Lung (tissue), 12 donors: ENCODE measurements around the gene TANC2. TPM values are rescaled to one million over a fixed set of nuclear protein-coding genes. Genes with fewer than 3 reads are reported as not detected.
"Not testable (repeated sequence)": the region's sequence is repeated elsewhere in the genome, so short reads cannot be mapped to it uniquely, and the experiment has no call there.

Experiments used
- ATAC-seq: fragments of 200-7000 bp; cut with Tn5 transposase; one replicate; pipeline ENCODE4 v1.9.1; 2020; ENCODE audit warnings: moderate number of reproducible peaks; ENCODE audit not compliant: insufficient read depth, low FRiP score
- DNase-seq, 3 donors: peaks; one replicate each; pipeline ENCODE4 v3.0.0-alpha.2; 2013 to 2017
- H3K27ac ChIP-seq, 2 donors: one replicate each; pipeline ENCODE4 v1.5.1; 2013; ENCODE audit warnings: mild to moderate bottlenecking in 2 of 2, moderate library complexity in 2 of 2, control low read depth in 1 of 2, inconsistent platforms in 1 of 2, low read depth in 1 of 2, low read length in 1 of 2
- H3K27me3 ChIP-seq, 3 donors: one replicate each; pipeline ENCODE4 v1.5.1; 2013; ENCODE audit warnings: low read length in 2 of 3; ENCODE audit not compliant: control insufficient read depth in 3 of 3, insufficient read depth in 3 of 3
- H3K36me3 ChIP-seq, 4 donors: one replicate each; pipeline ENCODE4 v1.5.1; 2013; ENCODE audit warnings: low read length in 4 of 4, mild to moderate bottlenecking in 1 of 4, moderate library complexity in 1 of 4; ENCODE audit not compliant: control insufficient read depth in 4 of 4, insufficient read depth in 4 of 4
- H3K4me1 ChIP-seq, 5 donors: one replicate each; pipeline ENCODE4 v1.5.1; 2013; ENCODE audit warnings: low read length in 5 of 5, mild to moderate bottlenecking in 2 of 5, moderate library complexity in 1 of 5; ENCODE audit not compliant: control insufficient read depth in 5 of 5, insufficient read depth in 5 of 5
- H3K4me3 ChIP-seq: one replicate; pipeline ENCODE4 v1.5.1; 2013; ENCODE audit warnings: mild to moderate bottlenecking, control low read depth, moderate library complexity
- H3K9ac ChIP-seq, 2 donors: one replicate each; pipeline ENCODE4 v1.5.1; 2013; ENCODE audit warnings: low read length in 2 of 2, control low read depth in 1 of 2; ENCODE audit not compliant: insufficient read depth in 1 of 2
- H3K9me3 ChIP-seq, 4 donors: one replicate each; pipeline ENCODE4 v1.5.1; 2013; ENCODE audit warnings: low read length in 3 of 4, mild to moderate bottlenecking in 1 of 4, moderate library complexity in 1 of 4; ENCODE audit not compliant: control insufficient read depth in 4 of 4, insufficient read depth in 3 of 4
- CTCF ChIP-seq: IDR thresholded peaks from 2 replicates; pipeline ENCODE4 v1.5.1; 2012; ENCODE audit warnings: mild to moderate bottlenecking; ENCODE audit errors: control extremely low read depth, extremely low read depth
- WGBS, 2 donors: extraction: QIAGEN DNeasy Blood & Tissue Kit; methylation state at CpG; one replicate each; pipeline ENCODE4 v1.1.7; 2013; 5-methylcytosine and 5-hydroxymethylcytosine counted together
- polyA plus RNA-seq, 2 donors: library from polyadenylated mRNA; stranded (reverse); fragments of 200-250 nt; gene quantifications; one replicate each; pipeline ENCODE4 v1.2.1, GENCODE V29; 2013
- total RNA-seq, 2 donors: library from RNA; depleted of rRNA in 1 of 2; stranded (reverse); fragments of >200 nt in 1 of 2; gene quantifications; one replicate each; pipeline ENCODE4 v1.2.1, GENCODE V29; 2014 to 2021
- donor health status: control.
- donor health status: control.
- donor health status: Bipolar disorder and iron deficiency.
- donor health status: healthy.
- donor health status: DM: yes; HTN: yes; CAD: no.

Gene TANC2
- total and polyA plus RNA-seq, 4 donors, result 15.0 to 136 (median 52.4) TPM

- no peaks in the 10 kb centered on the region for H3K36me3 ChIP-seq
- no peaks in the 10 kb centered on the region for H3K9me3 ChIP-seq
- no peak for TF ChIP-seq CTCF
- no peaks in the 10 kb centered on the region for H3K27me3 ChIP-seq
- 92 to 97% methylated on average over 2 of the region's 2 CpGs for WGBS, 2 donors
- H3K4me1 ChIP-seq, result no peaks in the 10 kb centered on the region
- H3K4me3 ChIP-seq, result no peak overlapping the region
- no peak overlapping the region for H3K9ac ChIP-seq
- ATAC-seq (no peak), DNase-seq (no peak)
- no peak overlapping the region for H3K27ac ChIP-seq
Observed at GRCh38 chr17:62975206-62975605, 9.2 kb downstream of the TANC2 start.

GRCh38 chr17:62976643-62977231, 10.7 kb downstream of the TANC2 start:
- H3K9ac ChIP-seq, H3K4me1 ChIP-seq, H3K36me3 ChIP-seq, H3K27me3 ChIP-seq, H3K9me3 ChIP-seq, H3K4me3 ChIP-seq, DNase-seq, ATAC-seq, H3K27ac ChIP-seq: not testable (repeated sequence)
- WGBS, 2 donors, result 86 to 89% methylated on average over 9 of the region's 9 CpGs

GRCh38 chr17:62980842-62981241, 14.8 kb downstream of the TANC2 start:
- TF ChIP-seq CTCF, result no peak

GRCh38 chr17:62981933-62982332, 15.9 kb downstream of the TANC2 start:
- WGBS, 2 donors, result 71 to 84% methylated on average over 2 of the region's 2 CpGs
- peaks cover 0 to 3% (median 0%) of the 10 kb centered on the region in 5 donors for H3K4me1 ChIP-seq
- H3K27me3 ChIP-seq, result no peaks in the 10 kb centered on the region
- H3K9me3 ChIP-seq, result peaks cover 3 to 16% (median 4%) of the 10 kb centered on the region in 4 donors
- no peak overlapping the region for H3K27ac ChIP-seq
- ATAC-seq (no peak), DNase-seq (no peak)
- no peak overlapping the region for H3K9ac ChIP-seq
- H3K4me3 ChIP-seq, result no peak overlapping the region
- no peak for TF ChIP-seq CTCF
- peaks cover 0 to 5% (median 2%) of the 10 kb centered on the region in 4 donors for H3K36me3 ChIP-seq

More at GRCh38 chr17:62980842-62981241, 14.8 kb downstream of the TANC2 start:
- no peak for ATAC-seq
- DNase-seq, result no peak
- Histone ChIP-seq H3K27ac (no peak overlapping the region), H3K27me3 (no peaks in the 10 kb centered on the region), H3K9ac (no peak overlapping the region), H3K9me3 (peaks cover 0 to 16% (median 4%) of the 10 kb centered on the region in 4 donors), H3K36me3 (peaks cover 0 to 5% (median 2%) of the 10 kb centered on the region in 4 donors), H3K4me3 (no peak overlapping the region), H3K4me1 (peaks cover 0 to 3% (median 0%) of the 10 kb centered on the region in 5 donors)
- WGBS, 2 donors, result 59 to 67% methylated on average over 3 of the region's 3 CpGs
